Sigmoid colon (tissue), 7 donors: ENCODE results near the gene SMIM1. TPM values are rescaled to one million over a fixed set of nuclear protein-coding genes. Genes with fewer than 3 reads are reported as not detected.
A peak's percentile ranks its signal among the peaks of the same experiment; 100 is the strongest.
"Not testable (repeated sequence)": the region's sequence is repeated elsewhere in the genome, so short reads cannot be mapped to it uniquely, and the experiment has no call there.

Experiments used
- DNase-seq: peaks from one replicate; pipeline ENCODE4 v3.0.0-alpha.2; 2019
- H3K27ac ChIP-seq, 4 donors: fragments of 200-600 bp; sonication (generic); one replicate each; pipeline ENCODE4 v1.5.1; 2016 to 2019; ENCODE audit warnings: mild to moderate bottlenecking in 1 of 4
- H3K27me3 ChIP-seq, 3 donors: fragments of 200-600 bp; sonication (generic); one replicate each; pipeline ENCODE4 v1.5.1; 2019; ENCODE audit warnings: mild to moderate bottlenecking in 1 of 3
- H3K36me3 ChIP-seq, 4 donors: fragments of 200-600 bp; sonication (generic); one replicate each; pipeline ENCODE4 v1.5.1; 2016 to 2019
- H3K4me1 ChIP-seq, 4 donors: fragments of 200-600 bp; sonication (generic); one replicate each; pipeline ENCODE4 v1.5.1; 2017 to 2019
- H3K4me3 ChIP-seq, 4 donors: fragments of 200-600 bp; sonication (generic); one replicate each; pipeline ENCODE4 v1.5.1; 2017 to 2019; ENCODE audit warnings: mild to moderate bottlenecking in 2 of 4, moderate library complexity in 1 of 4
- H3K9me3 ChIP-seq, 4 donors: fragments of 200-600 bp in 3 of 4; sonication (generic) in 3 of 4; one replicate each; pipeline versions ENCODE4 v1.5.1 to v1.6.1; 2013 to 2019
- EP300 ChIP-seq, 4 donors: sonication (generic); formaldehyde crosslinking; IDR thresholded peaks; one replicate each; pipeline ENCODE4 v1.6.1; 2017; ENCODE audit warnings: antibody characterized with exemption in 4 of 4
- POLR2A ChIP-seq, 2 donors: fragments of 450-650 bp; IDR thresholded peaks; one replicate each; pipeline ENCODE4 v1.6.1; 2016; ENCODE audit warnings: antibody characterized with exemption in 2 of 2, mild to moderate bottlenecking in 2 of 2, moderate library complexity in 2 of 2
- POLR2AphosphoS5 ChIP-seq, 4 donors: sonication (generic); formaldehyde crosslinking; IDR thresholded peaks; one replicate each; pipeline ENCODE4 v1.6.1; 2017; ENCODE audit warnings: antibody characterized with exemption in 4 of 4
- WGBS, 2 donors: extraction: QIAGEN DNeasy Blood & Tissue Kit; methylation state at CpG; one replicate each; pipeline ENCODE4 v1.1.7; 2013; 5-methylcytosine and 5-hydroxymethylcytosine counted together
- intact Hi-C: fragments of 100-400 bp; cut with DNase I; formaldehyde crosslinking; loops from one replicate; pipeline ENCODE4 v1.15.1; 2023
- polyA plus RNA-seq, 3 donors: library from polyadenylated mRNA; stranded (reverse); fragments of 200-250 nt; gene quantifications; one replicate each; pipeline ENCODE4 v1.2.3, GENCODE V29; 2013
- total RNA-seq, 4 donors: library from RNA; depleted of rRNA; stranded (reverse); fragments of >200 nt; gene quantifications; one replicate each; pipeline ENCODE4 v1.1.0, GENCODE V29; 2016
- TF ChIP-seq, protein P1 (sequence below), 4 experiments: fragments of 450-650 bp in 3 of 4; fragments of 200-600 bp in 1 of 4; IDR thresholded peaks; one replicate each; pipeline ENCODE4 v1.5.1; 2016 to 2019; ENCODE audit warnings: antibody characterized with exemption in 4 of 4, mild to moderate bottlenecking in 3 of 4, moderate library complexity in 2 of 4
- donor health status: healthy with polysubstance abuse.
- donor health status: Bipolar disorder and iron deficiency.
- donor health status: healthy.

The SMIM1 gene
- total and polyA plus RNA-seq, 7 donors, result 2.7 to 10.8 (median 6.8) TPM; not detected in 1

DNA sequence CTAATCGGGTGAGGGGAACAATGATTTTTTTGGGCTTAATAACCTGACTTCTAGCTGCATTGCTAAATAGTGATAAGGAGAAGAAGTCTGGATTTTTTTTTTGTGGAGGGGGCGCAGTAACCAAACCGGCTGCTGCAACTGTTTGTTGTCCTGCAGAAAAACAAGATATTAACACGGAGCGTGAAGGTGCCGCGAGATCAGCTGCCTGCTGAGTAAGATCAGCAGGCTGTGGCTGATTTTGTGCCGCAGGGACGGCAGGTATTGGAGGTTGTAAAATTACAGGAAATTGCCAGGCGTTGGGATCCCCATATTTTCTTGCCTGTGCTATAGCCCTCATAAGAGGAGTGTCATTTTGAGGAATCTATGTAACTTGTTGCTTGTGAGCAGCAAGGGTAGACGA is 32.5 kb downstream of the SMIM1 start:
- Histone ChIP-seq H3K27ac (no peak overlapping the region), H3K27me3 (peaks cover 0 to 10% (median 7%) of the 10 kb centered on the region in 3 donors), H3K36me3 (no peaks in the 10 kb centered on the region), H3K4me3 (no peak overlapping the region), H3K4me1 (peaks cover 0 to 3% (median 0%) of the 10 kb centered on the region in 4 donors), H3K9me3 (no peaks in the 10 kb centered on the region)
- TF ChIP-seq POLR2A (IDR thresholded peaks at IDR 0.05) (no peak), POLR2AphosphoS5 (IDR thresholded peaks at IDR 0.05) (no peak), EP300 (IDR thresholded peaks at IDR 0.05) (no peak)
- TF ChIP-seq, protein P1, sequence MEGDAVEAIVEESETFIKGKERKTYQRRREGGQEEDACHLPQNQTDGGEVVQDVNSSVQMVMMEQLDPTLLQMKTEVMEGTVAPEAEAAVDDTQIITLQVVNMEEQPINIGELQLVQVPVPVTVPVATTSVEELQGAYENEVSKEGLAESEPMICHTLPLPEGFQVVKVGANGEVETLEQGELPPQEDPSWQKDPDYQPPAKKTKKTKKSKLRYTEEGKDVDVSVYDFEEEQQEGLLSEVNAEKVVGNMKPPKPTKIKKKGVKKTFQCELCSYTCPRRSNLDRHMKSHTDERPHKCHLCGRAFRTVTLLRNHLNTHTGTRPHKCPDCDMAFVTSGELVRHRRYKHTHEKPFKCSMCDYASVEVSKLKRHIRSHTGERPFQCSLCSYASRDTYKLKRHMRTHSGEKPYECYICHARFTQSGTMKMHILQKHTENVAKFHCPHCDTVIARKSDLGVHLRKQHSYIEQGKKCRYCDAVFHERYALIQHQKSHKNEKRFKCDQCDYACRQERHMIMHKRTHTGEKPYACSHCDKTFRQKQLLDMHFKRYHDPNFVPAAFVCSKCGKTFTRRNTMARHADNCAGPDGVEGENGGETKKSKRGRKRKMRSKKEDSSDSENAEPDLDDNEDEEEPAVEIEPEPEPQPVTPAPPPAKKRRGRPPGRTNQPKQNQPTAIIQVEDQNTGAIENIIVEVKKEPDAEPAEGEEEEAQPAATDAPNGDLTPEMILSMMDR (IDR thresholded peaks at IDR 0.05), result no peak
- 71 to 84% methylated on average over 11 of the region's 11 CpGs for WGBS, 2 donors
- DNase-seq, result no peak
- intact Hi-C loops, result no loop called here

GRCh38 chr1:3807769-3808168 is 35.2 kb downstream of the SMIM1 start:
- intact Hi-C loops, result no loop called here
- H3K9me3 ChIP-seq, result no peaks in the 10 kb centered on the region
- H3K4me3 ChIP-seq, result no peak overlapping the region
- no peak overlapping the region for H3K27ac ChIP-seq
- peaks cover 0 to 10% (median 7%) of the 10 kb centered on the region in 3 donors for H3K27me3 ChIP-seq
- no peaks in the 10 kb centered on the region for H3K36me3 ChIP-seq
- no peak for TF ChIP-seq POLR2A (IDR thresholded peaks at IDR 0.05)
- no peak for TF ChIP-seq POLR2AphosphoS5 (IDR thresholded peaks at IDR 0.05)
- TF ChIP-seq EP300 (IDR thresholded peaks at IDR 0.05), result no peak
- TF ChIP-seq, protein P1 (IDR thresholded peaks at IDR 0.05), result no peak
- DNase-seq, result no peak
- H3K4me1 ChIP-seq, result no peaks in the 10 kb centered on the region
- 82 to 85% methylated on average over 5 of the region's 5 CpGs for WGBS, 2 donors

DNA sequence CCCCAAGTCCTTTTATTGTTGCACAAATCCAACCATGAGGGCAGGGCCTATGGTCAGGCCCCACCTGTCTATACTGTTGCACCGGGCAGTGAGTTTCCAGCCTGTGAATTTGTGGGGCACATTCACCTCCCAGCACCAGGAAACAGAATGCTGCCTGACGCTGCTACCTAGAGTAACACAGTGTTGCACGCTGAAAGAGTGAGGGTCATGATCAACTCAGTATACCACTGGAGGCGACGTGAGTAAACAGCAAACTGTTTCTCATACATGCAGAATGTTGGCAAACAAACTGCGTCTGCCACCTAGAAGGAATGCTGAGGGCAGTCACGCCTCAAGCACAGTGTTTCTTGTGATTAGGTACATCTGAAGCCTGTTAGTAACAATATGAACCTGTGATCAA is 37.1 kb downstream of the SMIM1 start:
- Histone ChIP-seq H3K9me3 (no peaks in the 10 kb centered on the region), H3K4me1 (no peaks in the 10 kb centered on the region), H3K36me3 (peaks cover 0 to 13% (median 9%) of the 10 kb centered on the region in 4 donors), H3K4me3 (no peak overlapping the region), H3K27ac (no peak overlapping the region), H3K27me3 (no peaks in the 10 kb centered on the region)
- DNase-seq, result peak; percentile 26
- TF ChIP-seq POLR2AphosphoS5 (IDR thresholded peaks at IDR 0.05) (no peak), POLR2A (IDR thresholded peaks at IDR 0.05) (no peak), EP300 (IDR thresholded peaks at IDR 0.05) (no peak)
- TF ChIP-seq, protein P1 (IDR thresholded peaks at IDR 0.05), result no peak
- WGBS, 2 donors, result 45 to 69% methylated on average over 7 of the region's 7 CpGs
- intact Hi-C loops, result no loop called here

DNA sequence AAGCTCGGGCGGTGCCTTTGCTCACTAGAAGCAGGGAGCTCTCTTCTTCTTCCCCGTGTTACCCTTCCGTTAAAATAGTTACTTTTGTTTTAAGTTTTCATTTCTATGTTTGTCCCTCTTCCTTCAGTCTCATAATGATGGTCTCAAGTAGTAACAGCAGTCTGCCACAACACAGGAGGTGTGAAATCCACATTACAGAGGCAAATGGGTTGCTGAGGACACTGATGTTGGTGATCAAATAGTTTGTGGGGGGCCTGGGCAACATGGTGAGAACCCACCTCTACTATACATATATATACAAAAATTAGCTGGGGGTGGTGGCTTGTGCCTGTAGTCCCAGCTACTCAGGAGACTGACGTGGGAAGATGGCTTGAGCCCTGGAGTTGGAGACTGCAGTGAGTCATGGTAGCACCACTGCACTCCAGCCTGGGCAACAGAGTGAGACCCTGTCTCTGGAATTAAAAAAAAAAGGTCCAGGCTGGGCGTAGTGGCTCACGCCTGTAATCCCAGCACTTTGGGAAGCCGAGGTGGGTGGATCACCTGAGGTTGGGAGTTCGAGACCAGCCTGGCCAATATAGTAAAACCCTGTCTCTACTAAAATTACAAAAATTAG is 37.7 kb downstream of the SMIM1 start:
- H3K4me1 ChIP-seq, H3K9me3 ChIP-seq, H3K27me3 ChIP-seq, H3K4me3 ChIP-seq, H3K27ac ChIP-seq, intact Hi-C loops: not testable (repeated sequence)
- peaks cover 0 to 19% (median 15%) of the 10 kb centered on the region in 4 donors for H3K36me3 ChIP-seq
- 70 to 74% methylated on average over 9 of the region's 9 CpGs for WGBS, 2 donors
- peak; percentile 22 for DNase-seq

GRCh38 chr1:3811595-3811911 is 39.0 kb downstream of the SMIM1 start:
- H3K4me3 ChIP-seq, result no peak overlapping the region
- no peaks in the 10 kb centered on the region for H3K27me3 ChIP-seq
- no peaks in the 10 kb centered on the region for H3K4me1 ChIP-seq
- no peak overlapping the region for H3K27ac ChIP-seq
- 42 to 49% methylated on average over 2 of the region's 2 CpGs for WGBS, 2 donors
- H3K36me3 ChIP-seq, result peaks cover 0 to 32% (median 22%) of the 10 kb centered on the region in 4 donors
- no peak for DNase-seq
- no peak for TF ChIP-seq POLR2AphosphoS5 (IDR thresholded peaks at IDR 0.05)
- TF ChIP-seq POLR2A (IDR thresholded peaks at IDR 0.05), result no peak
- no peak for TF ChIP-seq EP300 (IDR thresholded peaks at IDR 0.05)
- TF ChIP-seq, protein P1 (IDR thresholded peaks at IDR 0.05), result no peak
- intact Hi-C loops, result no loop called here
- H3K9me3 ChIP-seq, result no peaks in the 10 kb centered on the region
